Kidney epithelial cell (primary cell): ENCODE results near the gene FLVCR2. TPM values are rescaled to one million over a fixed set of nuclear protein-coding genes. Genes with fewer than 3 reads are reported as not detected.

ENCODE experiments used
- DNase-seq: peaks from one replicate; pipeline ENCODE4 v3.0.0-alpha.2; 2010; ENCODE audit warnings: low read depth
- H3K27me3 ChIP-seq: 2 replicates; pipeline ENCODE4 v1.6.0; 2011; ENCODE audit warnings: low read length; ENCODE audit not compliant: control insufficient read depth, insufficient read depth
- H3K36me3 ChIP-seq: 2 replicates; pipeline ENCODE4 v1.5.1; 2011; ENCODE audit warnings: low read length; ENCODE audit not compliant: control insufficient read depth, insufficient read depth
- H3K4me3 ChIP-seq: 2 replicates; pipeline ENCODE4 v1.5.1; 2011; ENCODE audit warnings: low read depth, mild to moderate bottlenecking, control low read depth, low read length
- CTCF ChIP-seq: IDR thresholded peaks from 2 replicates; pipeline ENCODE4 v1.5.1; 2011; ENCODE audit warnings: mild to moderate bottlenecking, moderate library complexity, low read length, control low read depth, inconsistent platforms; ENCODE audit not compliant: insufficient read depth, poor library complexity, severe bottlenecking
- total RNA-seq: library from RNA; depleted of rRNA; stranded (reverse); fragments of >200 nt; gene quantifications from 2 replicates; pipeline ENCODE4 v1.2.3, GENCODE V29; 2015

FLVCR2 gene
- total RNA-seq, 1 donor from 2014 or later: 0.75 TPM

GRCh38 chr14:75667099-75667765 lies 88.8 kb downstream of the FLVCR2 start:
- TF ChIP-seq CTCF: no peak
- H3K27me3 ChIP-seq: no peaks in the 10 kb centered on the region
- H3K4me3 ChIP-seq: no peak overlapping the region
- H3K36me3 ChIP-seq: no peaks in the 10 kb centered on the region
- DNase-seq: no peak

GRCh38 chr14:75672605-75673192 lies 94.3 kb downstream of the FLVCR2 start:
- Histone ChIP-seq H3K27me3 (no peaks in the 10 kb centered on the region), H3K36me3 (no peaks in the 10 kb centered on the region), H3K4me3 (no peak overlapping the region)
- no peak for DNase-seq
- no peak for TF ChIP-seq CTCF

- Histone ChIP-seq H3K36me3 (no peaks in the 10 kb centered on the region), H3K4me3 (no peak overlapping the region), H3K27me3 (no peaks in the 10 kb centered on the region)
- no peak for DNase-seq
- TF ChIP-seq CTCF: no peak
Measured at GRCh38 chr14:75673345-75674035, 95.1 kb downstream of the FLVCR2 start.

- H3K36me3 ChIP-seq: no peaks in the 10 kb centered on the region
- TF ChIP-seq CTCF: peak; percentile 7
- DNase-seq: no peak
- H3K4me3 ChIP-seq: no peak overlapping the region
- H3K27me3 ChIP-seq: no peaks in the 10 kb centered on the region
Measured at GRCh38 chr14:75675265-75675960, 97.0 kb downstream of the FLVCR2 start.

- TF ChIP-seq CTCF: no peak
- DNase-seq: no peak
- Histone ChIP-seq H3K4me3 (no peak overlapping the region), H3K36me3 (no peaks in the 10 kb centered on the region), H3K27me3 (no peaks in the 10 kb centered on the region)
Measured at GRCh38 chr14:75685910-75686309, 107.5 kb downstream of the FLVCR2 start.
